ENCODE data around the gene FNIP1. TPM values are rescaled to one million over a fixed set of nuclear protein-coding genes. Genes with fewer than 3 reads are reported as not detected.

Gene FNIP1
- total and polyA plus RNA-seq, 2 of the 13 experiments (the other 11 are each of a cell fraction or from before 2014, with no cell fraction given) = 10.9 to 29.3 TPM

- TF ChIP-seq, protein P1, sequence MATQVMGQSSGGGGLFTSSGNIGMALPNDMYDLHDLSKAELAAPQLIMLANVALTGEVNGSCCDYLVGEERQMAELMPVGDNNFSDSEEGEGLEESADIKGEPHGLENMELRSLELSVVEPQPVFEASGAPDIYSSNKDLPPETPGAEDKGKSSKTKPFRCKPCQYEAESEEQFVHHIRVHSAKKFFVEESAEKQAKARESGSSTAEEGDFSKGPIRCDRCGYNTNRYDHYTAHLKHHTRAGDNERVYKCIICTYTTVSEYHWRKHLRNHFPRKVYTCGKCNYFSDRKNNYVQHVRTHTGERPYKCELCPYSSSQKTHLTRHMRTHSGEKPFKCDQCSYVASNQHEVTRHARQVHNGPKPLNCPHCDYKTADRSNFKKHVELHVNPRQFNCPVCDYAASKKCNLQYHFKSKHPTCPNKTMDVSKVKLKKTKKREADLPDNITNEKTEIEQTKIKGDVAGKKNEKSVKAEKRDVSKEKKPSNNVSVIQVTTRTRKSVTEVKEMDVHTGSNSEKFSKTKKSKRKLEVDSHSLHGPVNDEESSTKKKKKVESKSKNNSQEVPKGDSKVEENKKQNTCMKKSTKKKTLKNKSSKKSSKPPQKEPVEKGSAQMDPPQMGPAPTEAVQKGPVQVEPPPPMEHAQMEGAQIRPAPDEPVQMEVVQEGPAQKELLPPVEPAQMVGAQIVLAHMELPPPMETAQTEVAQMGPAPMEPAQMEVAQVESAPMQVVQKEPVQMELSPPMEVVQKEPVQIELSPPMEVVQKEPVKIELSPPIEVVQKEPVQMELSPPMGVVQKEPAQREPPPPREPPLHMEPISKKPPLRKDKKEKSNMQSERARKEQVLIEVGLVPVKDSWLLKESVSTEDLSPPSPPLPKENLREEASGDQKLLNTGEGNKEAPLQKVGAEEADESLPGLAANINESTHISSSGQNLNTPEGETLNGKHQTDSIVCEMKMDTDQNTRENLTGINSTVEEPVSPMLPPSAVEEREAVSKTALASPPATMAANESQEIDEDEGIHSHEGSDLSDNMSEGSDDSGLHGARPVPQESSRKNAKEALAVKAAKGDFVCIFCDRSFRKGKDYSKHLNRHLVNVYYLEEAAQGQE (IDR thresholded peaks at IDR 0.05; ENCODE audit: borderline replicate concordance in 1 of 2, low read depth in 1 of 2, low read length in 2 of 2) = peak in 1 of 2 experiments; percentile 57; a peak in 1 of 4 replicates
- TF ChIP-seq ZFP91 (CRISPR knock-in tag; IDR thresholded peaks at IDR 0.05; ENCODE audit: borderline replicate concordance) (peak; percentile 2; the same call in 1 of the 2 replicates), ZNF205 (CRISPR knock-in tag; IDR thresholded peaks at IDR 0.05) (peak; percentile 15; the same call in 1 of the 2 replicates), ATF7-NPFF (CRISPR knock-in tag; IDR thresholded peaks at IDR 0.05; ENCODE audit: low read depth) (0 out of 2 replicates have a peak, but pooled peaks have one; percentile 5), RBFOX2 (IDR thresholded peaks at IDR 0.05; ENCODE audit: low read depth, low read length) (no peak), ATM (IDR thresholded peaks at IDR 0.05; ENCODE audit: borderline replicate concordance) (no peak), HDAC6 (IDR thresholded peaks at IDR 0.05; ENCODE audit: low read depth, low read length) (no peak), ZNF816 (CRISPR knock-in tag; IDR thresholded peaks at IDR 0.05; ENCODE audit: borderline replicate concordance) (peak; percentile 60; the same call in 1 of the 2 replicates), U2AF2 (IDR thresholded peaks at IDR 0.05; ENCODE audit: low read depth, low read length) (no peak), ATF4 (CRISPR knock-in tag; IDR thresholded peaks at IDR 0.05) (0 out of 4 replicates have a peak, but pooled peaks of 1 of the 2 experiments have one; percentile 18)
- TF ChIP-seq, protein P2, sequence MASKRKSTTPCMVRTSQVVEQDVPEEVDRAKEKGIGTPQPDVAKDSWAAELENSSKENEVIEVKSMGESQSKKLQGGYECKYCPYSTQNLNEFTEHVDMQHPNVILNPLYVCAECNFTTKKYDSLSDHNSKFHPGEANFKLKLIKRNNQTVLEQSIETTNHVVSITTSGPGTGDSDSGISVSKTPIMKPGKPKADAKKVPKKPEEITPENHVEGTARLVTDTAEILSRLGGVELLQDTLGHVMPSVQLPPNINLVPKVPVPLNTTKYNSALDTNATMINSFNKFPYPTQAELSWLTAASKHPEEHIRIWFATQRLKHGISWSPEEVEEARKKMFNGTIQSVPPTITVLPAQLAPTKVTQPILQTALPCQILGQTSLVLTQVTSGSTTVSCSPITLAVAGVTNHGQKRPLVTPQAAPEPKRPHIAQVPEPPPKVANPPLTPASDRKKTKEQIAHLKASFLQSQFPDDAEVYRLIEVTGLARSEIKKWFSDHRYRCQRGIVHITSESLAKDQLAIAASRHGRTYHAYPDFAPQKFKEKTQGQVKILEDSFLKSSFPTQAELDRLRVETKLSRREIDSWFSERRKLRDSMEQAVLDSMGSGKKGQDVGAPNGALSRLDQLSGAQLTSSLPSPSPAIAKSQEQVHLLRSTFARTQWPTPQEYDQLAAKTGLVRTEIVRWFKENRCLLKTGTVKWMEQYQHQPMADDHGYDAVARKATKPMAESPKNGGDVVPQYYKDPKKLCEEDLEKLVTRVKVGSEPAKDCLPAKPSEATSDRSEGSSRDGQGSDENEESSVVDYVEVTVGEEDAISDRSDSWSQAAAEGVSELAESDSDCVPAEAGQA (IDR thresholded peaks at IDR 0.05; ENCODE audit: low read depth) = no peak
- TF ChIP-seq, protein P2 (CRISPR knock-in tag; IDR thresholded peaks at IDR 0.05; ENCODE audit: borderline replicate concordance) = 0 out of 2 replicates have a peak, but pooled peaks have one; percentile 30
These were observed 160.9 kb downstream of the FNIP1 start (continued) for GRCh38 chr5:131635684-131636572.

Data from HepG2 (cell line).